ENCODE measurements around the gene SSUH2.

- TF ChIP-seq EZH2 (IDR thresholded peaks at IDR 0.05) (no peak), POLR2AphosphoS5 (IDR thresholded peaks at IDR 0.05; ENCODE audit: borderline replicate concordance, low read depth, low read length) (no peak)
These were observed 22.7 kb downstream of the SSUH2 start for GRCh38 chr3:8621872-8622271.
